Hepatocyte (in vitro differentiated cells): Measurements from ENCODE around the gene BARHL1.

Source experiments
- CTCF ChIP-seq: fragments of 200-600 bp; sonication (generic); IDR thresholded peaks from 2 replicates; pipeline ENCODE4 v1.5.1; 2016; ENCODE audit warnings: antibody characterized with exemption, mild to moderate bottlenecking; ENCODE audit not compliant: poor library complexity
- EZH2 ChIP-seq: fragments of 200-600 bp; sonication (generic); IDR thresholded peaks from 2 replicates; pipeline ENCODE4 v1.6.1; 2016; ENCODE audit warnings: antibody characterized with exemption, mild to moderate bottlenecking, borderline replicate concordance
- EZH2phosphoT487 ChIP-seq: fragments of 200-600 bp; sonication (generic); IDR thresholded peaks from one replicate; pipeline ENCODE4 v1.6.1; 2018; ENCODE audit warnings: antibody characterized with exemption, mild to moderate bottlenecking, low read depth, moderate library complexity; ENCODE audit not compliant: unreplicated experiment, severe bottlenecking

GRCh38 chr9:132602207-132602606 lies 19.8 kb downstream of the BARHL1 start:
- TF ChIP-seq CTCF (no peak), EZH2 (no peak), EZH2phosphoT487 (no peak)
